ENCODE results near the gene LAPTM4A. TPM values are rescaled to one million over a fixed set of nuclear protein-coding genes. Genes with fewer than 3 reads are reported as not detected.

The LAPTM4A gene
- total RNA-seq, 2 donors from 2014 or later, result 145 TPM

DNA sequence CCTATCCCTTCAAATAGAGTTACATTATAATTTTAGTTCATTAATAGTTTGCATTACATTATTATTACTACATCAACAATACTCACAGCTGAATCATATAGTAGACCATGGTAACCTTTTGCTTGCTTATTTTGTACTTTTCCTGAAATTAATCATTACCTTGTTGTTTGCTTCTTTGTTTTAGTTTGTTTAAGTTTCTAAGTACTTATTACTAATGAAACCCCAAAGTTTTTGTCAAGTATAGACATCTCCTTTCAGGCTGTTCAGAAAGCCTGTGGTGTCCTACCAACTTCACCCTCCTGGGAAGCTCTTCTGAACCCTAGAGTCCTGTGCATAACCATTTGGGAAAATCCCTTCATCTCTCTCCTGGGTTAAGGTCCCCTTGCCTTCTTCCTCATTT, 43.5 kb upstream of the LAPTM4A start:
- no peaks in the 10 kb centered on the region for H3K9me3 ChIP-seq
- TF ChIP-seq, protein P1, sequence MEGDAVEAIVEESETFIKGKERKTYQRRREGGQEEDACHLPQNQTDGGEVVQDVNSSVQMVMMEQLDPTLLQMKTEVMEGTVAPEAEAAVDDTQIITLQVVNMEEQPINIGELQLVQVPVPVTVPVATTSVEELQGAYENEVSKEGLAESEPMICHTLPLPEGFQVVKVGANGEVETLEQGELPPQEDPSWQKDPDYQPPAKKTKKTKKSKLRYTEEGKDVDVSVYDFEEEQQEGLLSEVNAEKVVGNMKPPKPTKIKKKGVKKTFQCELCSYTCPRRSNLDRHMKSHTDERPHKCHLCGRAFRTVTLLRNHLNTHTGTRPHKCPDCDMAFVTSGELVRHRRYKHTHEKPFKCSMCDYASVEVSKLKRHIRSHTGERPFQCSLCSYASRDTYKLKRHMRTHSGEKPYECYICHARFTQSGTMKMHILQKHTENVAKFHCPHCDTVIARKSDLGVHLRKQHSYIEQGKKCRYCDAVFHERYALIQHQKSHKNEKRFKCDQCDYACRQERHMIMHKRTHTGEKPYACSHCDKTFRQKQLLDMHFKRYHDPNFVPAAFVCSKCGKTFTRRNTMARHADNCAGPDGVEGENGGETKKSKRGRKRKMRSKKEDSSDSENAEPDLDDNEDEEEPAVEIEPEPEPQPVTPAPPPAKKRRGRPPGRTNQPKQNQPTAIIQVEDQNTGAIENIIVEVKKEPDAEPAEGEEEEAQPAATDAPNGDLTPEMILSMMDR (IDR thresholded peaks at IDR 0.05), result no peak
- DNase-seq (ENCODE audit: low spot score), result no peak
- H3K36me3 ChIP-seq, result no peaks in the 10 kb centered on the region
- peaks cover 0 to 10% of the 10 kb centered on the region in 2 donors for H3K4me1 ChIP-seq
- H3K4me3 ChIP-seq, result no peak overlapping the region
- no peaks in the 10 kb centered on the region for H3K27me3 ChIP-seq
- H3K27ac ChIP-seq, result no peak overlapping the region

DNA sequence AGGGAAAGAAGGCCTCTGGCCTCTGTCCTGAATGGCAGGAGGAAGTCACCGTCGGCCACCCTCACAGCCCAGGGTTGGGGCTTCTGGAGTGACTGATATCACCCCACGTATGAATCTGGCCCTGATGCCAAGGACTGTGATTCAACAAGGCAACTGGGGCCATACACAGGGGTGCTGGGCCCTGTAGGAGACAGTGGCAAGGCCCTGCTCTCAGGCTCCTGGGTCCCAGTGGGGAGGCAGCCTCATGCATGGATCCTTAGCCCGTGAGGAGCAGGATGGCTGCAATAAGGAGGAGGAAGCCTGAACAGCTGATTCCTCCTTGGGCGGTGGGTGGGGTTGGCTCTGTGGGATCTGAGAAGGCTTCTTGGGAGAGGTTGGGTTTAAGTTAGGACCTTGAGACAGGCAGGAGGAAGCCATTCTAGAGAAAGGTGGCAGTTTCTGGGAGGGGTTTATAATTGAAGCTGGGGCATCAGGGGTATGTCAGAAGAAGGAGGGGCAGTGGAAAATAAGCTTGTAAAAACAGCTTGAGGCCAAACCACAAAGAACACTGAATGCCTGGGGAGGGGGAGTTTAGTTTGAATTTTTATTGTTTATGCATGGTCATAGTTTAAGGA, 42.8 kb upstream of the LAPTM4A start:
- Histone ChIP-seq H3K27ac (no peak overlapping the region), H3K4me1 (peaks cover 0 to 10% of the 10 kb centered on the region in 2 donors), H3K9me3 (no peaks in the 10 kb centered on the region), H3K27me3 (no peaks in the 10 kb centered on the region), H3K4me3 (no peak overlapping the region), H3K36me3 (no peaks in the 10 kb centered on the region)
- DNase-seq (ENCODE audit: low spot score), result no peak
- TF ChIP-seq, protein P1 (IDR thresholded peaks at IDR 0.05), result no peak

DNA sequence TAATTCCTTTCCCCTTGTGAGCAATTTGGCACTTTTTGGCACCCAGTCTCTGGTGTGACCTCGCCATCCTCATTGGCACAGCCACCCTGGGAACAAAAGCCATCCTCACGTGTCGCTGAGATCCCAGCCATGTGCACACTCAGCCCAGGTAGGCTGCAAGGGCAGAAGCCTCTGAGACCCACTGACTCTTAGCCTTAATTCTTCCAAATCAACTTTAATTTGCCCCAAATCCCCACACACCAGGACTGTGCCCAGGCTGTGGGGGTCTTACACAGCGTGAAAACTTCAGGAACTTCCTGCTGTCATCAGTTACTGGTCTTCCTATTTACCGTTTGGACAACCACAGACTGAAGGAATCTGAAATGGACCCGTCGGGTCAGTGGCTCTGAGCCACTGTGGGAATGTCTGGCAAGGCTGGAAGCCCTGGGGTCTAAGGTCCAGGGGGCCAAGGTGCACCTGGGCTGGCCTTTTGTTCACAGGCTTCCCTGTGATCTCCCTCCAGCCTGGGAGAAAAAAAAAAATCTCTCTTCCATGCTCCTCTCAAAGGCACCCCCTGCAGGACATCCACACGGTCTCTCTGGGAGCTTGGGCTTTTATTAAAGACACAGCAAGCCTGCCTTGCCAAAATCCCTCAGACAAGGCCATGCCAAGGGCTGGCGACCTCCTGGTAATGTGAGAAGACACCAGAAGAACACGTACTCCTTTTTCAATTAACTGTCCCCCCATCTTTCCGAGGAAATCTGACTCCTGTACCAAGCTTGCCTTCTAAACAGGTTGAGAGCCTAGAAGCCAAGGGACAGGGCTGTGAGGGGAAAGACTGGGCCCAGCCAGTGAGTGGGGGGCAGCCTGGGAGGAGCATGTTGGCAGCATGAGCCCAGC, 42.1 kb upstream of the LAPTM4A start:
- H3K9me3 ChIP-seq, result no peaks in the 10 kb centered on the region
- peaks cover 0 to 10% of the 10 kb centered on the region in 2 donors for H3K4me1 ChIP-seq
- H3K27ac ChIP-seq, result no peak overlapping the region
- TF ChIP-seq, protein P1 (IDR thresholded peaks at IDR 0.05), result peak; percentile 39 to 66
- H3K27me3 ChIP-seq, result no peaks in the 10 kb centered on the region
- DNase-seq (ENCODE audit: low spot score), result no peak
- H3K4me3 ChIP-seq, result no peak overlapping the region
- H3K36me3 ChIP-seq, result no peaks in the 10 kb centered on the region

DNA sequence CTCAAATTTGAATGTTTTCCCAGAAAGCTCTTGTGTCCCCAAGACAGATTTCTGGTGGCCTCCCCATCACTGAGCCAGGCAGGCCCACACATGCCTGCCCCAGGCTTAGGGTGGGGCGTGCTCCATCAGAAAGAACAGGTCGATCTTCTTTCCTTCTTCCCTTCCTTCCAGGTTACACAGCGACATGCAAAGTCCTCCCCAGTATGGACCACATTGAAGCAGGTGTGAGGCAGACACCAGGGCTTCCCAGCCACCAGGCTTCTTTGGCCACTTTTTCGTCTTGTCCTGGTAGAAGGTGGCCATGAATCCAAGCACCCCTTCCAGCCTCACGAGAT, 41.4 kb upstream of the LAPTM4A start:
- H3K4me3 ChIP-seq, result no peak overlapping the region
- no peaks in the 10 kb centered on the region for H3K9me3 ChIP-seq
- H3K36me3 ChIP-seq, result no peaks in the 10 kb centered on the region
- H3K27ac ChIP-seq, result no peak overlapping the region
- H3K27me3 ChIP-seq, result no peaks in the 10 kb centered on the region
- DNase-seq (ENCODE audit: low spot score), result no peak
- peaks cover 0 to 10% of the 10 kb centered on the region in 2 donors for H3K4me1 ChIP-seq
- TF ChIP-seq, protein P1 (IDR thresholded peaks at IDR 0.05), result no peak

DNA sequence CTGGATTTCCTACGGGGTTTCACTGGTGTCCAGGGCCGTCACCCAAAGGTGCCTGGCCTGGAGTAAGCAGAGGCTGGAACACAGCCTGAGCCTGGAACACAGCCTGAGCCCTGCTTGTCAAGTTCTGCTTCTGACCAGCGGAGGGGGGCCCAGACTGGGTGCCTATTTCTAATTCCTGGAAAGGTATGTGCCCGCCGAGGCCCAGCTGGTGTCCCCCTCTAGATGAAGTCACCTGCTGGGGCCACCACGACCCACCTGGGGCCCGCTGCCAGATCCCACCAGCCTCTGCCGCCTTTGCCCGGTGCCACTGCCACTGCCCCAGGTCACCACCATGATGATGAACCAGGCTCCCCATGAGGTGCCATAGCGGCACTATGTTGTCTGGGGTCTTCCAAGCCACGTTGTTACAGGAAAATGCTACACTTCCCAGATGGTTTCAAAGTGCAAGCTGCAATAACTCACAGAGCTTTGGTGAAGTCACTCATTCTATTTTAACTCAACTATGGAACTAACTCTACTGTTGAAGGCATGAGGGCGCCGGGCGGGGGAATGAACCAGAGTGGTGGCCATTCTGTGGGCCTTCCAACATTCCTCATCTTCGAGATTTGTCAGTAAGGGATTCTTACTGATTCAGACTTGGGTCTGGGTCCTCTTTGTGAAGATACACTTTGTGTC, 40.9 kb upstream of the LAPTM4A start:
- H3K4me3 ChIP-seq, result no peak overlapping the region
- no peak for DNase-seq (ENCODE audit: low spot score)

More for the DNA sequence above, 40.9 kb upstream of the LAPTM4A start:
- Histone ChIP-seq H3K9me3 (no peaks in the 10 kb centered on the region), H3K36me3 (no peaks in the 10 kb centered on the region), H3K4me1 (peaks cover 0 to 10% of the 10 kb centered on the region in 2 donors), H3K27ac (peak overlapping the region in 1 of 2 donors; percentile 40), H3K27me3 (no peaks in the 10 kb centered on the region)
- TF ChIP-seq, protein P1 (IDR thresholded peaks at IDR 0.05), result no peak
